HepG2 (cell line): ENCODE results near the gene PLEKHA5. TPM values are rescaled to one million over a fixed set of nuclear protein-coding genes. Genes with fewer than 3 reads are reported as not detected.

Experiments used
- ATAC-seq: fragments of 200-7000 bp; cut with Tn5 transposase; 3 replicates; pipeline ENCODE4 v1.9.1; 2020; ENCODE audit warnings: mild to moderate bottlenecking, moderate library complexity
- BruUV-seq: library from RNA; stranded (reverse); fragments of 400-500 nt; replicated peaks from 2 replicates; lab custom pipeline; 2021; lab: Mats Ljungman, UMichigan
- CTCF ChIA-PET: fragments of 300-600 bp; formaldehyde crosslinking; extraction: SDS; loops from one replicate; lab custom pipeline; 2021; ENCODE audit warnings: low total read pairs, inconsistent platforms, low intra/inter-chr PET ratio; lab: Yijun Ruan, JAX
- POLR2A ChIA-PET: fragments of 350-600 bp; sonication (Branson Sonifier 250); formaldehyde crosslinking; loops from one replicate; lab custom pipeline; 2020; ENCODE audit warnings: antibody characterized with exemption, inconsistent platforms; lab: Yijun Ruan, JAX
- DNase-seq: peaks from one replicate; pipeline ENCODE4 v3.0.0-alpha.2; 2015; ENCODE audit warnings: low spot score
- FAIRE-seq: peaks from 3 replicates; lab custom pipeline; 2011; peaks lifted over from hg19 to GRCh38; lab: Jason Lieb, UNC
- H2AFZ ChIP-seq: one replicate; pipeline ENCODE4 v1.6.1; 2011; ENCODE audit warnings: low read length, inconsistent platforms
- H3K27ac ChIP-seq: fragments of 300-600 bp; 3 replicates; pipeline ENCODE4 v1.8.0; 2011; ENCODE audit warnings: mixed run types, mild to moderate bottlenecking, mixed read lengths, low read length, inconsistent platforms; ENCODE audit not compliant: insufficient read depth; ENCODE audit errors: extremely low read length
- H3K27me3 ChIP-seq, 2 experiments: fragments of 200-600 bp in 1 of 2; 2 replicates in 1 of 2; 3 replicates in 1 of 2; pipeline versions ENCODE4 v1.6.0 to v1.8.0; 2011; ENCODE audit warnings: low read length in 2 of 2, mild to moderate bottlenecking in 2 of 2, moderate library complexity in 2 of 2, inconsistent platforms in 1 of 2; ENCODE audit not compliant: insufficient read depth in 2 of 2, control insufficient read depth in 1 of 2
- H3K36me3 ChIP-seq, 2 experiments: fragments of 200-600 bp in 1 of 2; replicated peaks in 1 of 2; 2 replicates in 1 of 2; 3 replicates in 1 of 2; pipeline versions ENCODE4 v1.5.1 to v1.8.0; 2011; ENCODE audit warnings: low read length in 2 of 2, inconsistent platforms in 1 of 2; ENCODE audit not compliant: insufficient read depth in 2 of 2, control insufficient read depth in 1 of 2
- H3K4me1 ChIP-seq: 2 replicates; pipeline ENCODE4 v1.5.1; 2012; ENCODE audit warnings: low read length, inconsistent platforms; ENCODE audit not compliant: insufficient read depth
- H3K4me2 ChIP-seq: 2 replicates; pipeline ENCODE4 v1.6.0; 2011; ENCODE audit warnings: low read depth, low read length, inconsistent platforms
- H3K4me3 ChIP-seq, 3 experiments: fragments of 200-600 bp in 1 of 3; sonication (generic), shearing (Covaris generic) in 1 of 3; replicated peaks in 1 of 3; 2 replicates each; pipeline ENCODE4 v1.5.1; 2011 to 2016; ENCODE audit warnings: low read length in 3 of 3, inconsistent platforms in 2 of 3, low read depth in 2 of 3, mild to moderate bottlenecking in 2 of 3, control low read depth in 1 of 3, mixed read lengths in 1 of 3; ENCODE audit not compliant: insufficient read depth in 1 of 3
- H3K79me2 ChIP-seq: one replicate; pipeline ENCODE4 v1.6.1; 2011; ENCODE audit warnings: low read length, inconsistent platforms; ENCODE audit not compliant: insufficient read depth
- H3K9ac ChIP-seq: 2 replicates; pipeline ENCODE4 v1.6.0; 2011; ENCODE audit warnings: mild to moderate bottlenecking, low read depth, low read length, inconsistent platforms; ENCODE audit not compliant: insufficient read depth
- H3K9me3 ChIP-seq: 2 replicates; pipeline ENCODE4 v1.5.1; 2012; ENCODE audit warnings: mild to moderate bottlenecking, low read length
- H4K20me1 ChIP-seq: 2 replicates; pipeline ENCODE4 v1.6.0; 2011; ENCODE audit warnings: inconsistent platforms, mild to moderate bottlenecking, low read length, moderate library complexity; ENCODE audit not compliant: insufficient read depth
- ELF1 ChIP-seq: sonication (generic); formaldehyde crosslinking; IDR thresholded peaks from 2 replicates; pipeline ENCODE4 v1.4.0; 2020; ENCODE audit warnings: missing genetic modification reagents
- GATAD2A ChIP-seq: IDR thresholded peaks from 2 replicates; pipeline ENCODE4 v1.6.1; 2016
- HHEX ChIP-seq: IDR thresholded peaks from 2 replicates; pipeline ENCODE4 v1.6.1; 2016; ENCODE audit warnings: control low read depth
- KLF16 ChIP-seq, 2 experiments: sonication (generic) in 1 of 2; formaldehyde crosslinking in 1 of 2; IDR thresholded peaks; 2 replicates each; pipeline versions ENCODE4 v1.6.1 to v1.8.0; 2016 to 2023; ENCODE audit warnings: missing genetic modification reagents in 2 of 2, missing compliant biosample characterization in 1 of 2
- MXI1 ChIP-seq: IDR thresholded peaks from 3 replicates; pipeline ENCODE4 v1.6.1; 2012; ENCODE audit warnings: low read depth, low read length, inconsistent platforms, borderline replicate concordance
- MYNN ChIP-seq: sonication (generic); formaldehyde crosslinking; IDR thresholded peaks from 2 replicates; pipeline ENCODE4 v1.4.0; 2020; ENCODE audit warnings: mild to moderate bottlenecking, low read depth, missing genetic modification reagents
- PCBP2 ChIP-seq: fragments of 200-400 bp; formaldehyde crosslinking; optimal IDR thresholded peaks from 2 replicates; pipeline ENCODE3; 2018; ENCODE audit warnings: low read length, low read depth; ENCODE audit not compliant: poor library complexity, severe bottlenecking
- REPIN1 ChIP-seq: sonication (generic); formaldehyde crosslinking; IDR thresholded peaks from 2 replicates; pipeline ENCODE4 v1.8.0; 2022; ENCODE audit warnings: missing genetic modification reagents, low read depth, mild to moderate bottlenecking, borderline replicate concordance
- TMF1 ChIP-seq: sonication (generic); formaldehyde crosslinking; IDR thresholded peaks from 2 replicates; pipeline ENCODE4 v1.8.1; 2022; ENCODE audit warnings: low read depth, missing genetic modification reagents
- YEATS2 ChIP-seq: sonication (generic); formaldehyde crosslinking; IDR thresholded peaks from 2 replicates; pipeline ENCODE4 v1.4.0; 2020; ENCODE audit warnings: missing genetic modification reagents, borderline replicate concordance
- ZNF367 ChIP-seq: sonication (generic); formaldehyde crosslinking; IDR thresholded peaks from 2 replicates; pipeline ENCODE4 v1.4.0; 2020; ENCODE audit warnings: missing genetic modification reagents, borderline replicate concordance
- WGBS: methylation state at CpG from one replicate; pipeline ENCODE4 v1.1.6; 2017; ENCODE audit warnings: low lambda C conversion rate; 5-methylcytosine and 5-hydroxymethylcytosine counted together
- in situ Hi-C: cut with HindIII; loops from 2 replicates; pipeline ENCODE4 v1.10.0; 2017; ENCODE audit warnings: low pct_unique_long_range_greater_than_20kb; ENCODE audit not compliant: extremely low pct_ligation_motif_present
- intact Hi-C: fragments of 100-400 bp; cut with micrococcal nuclease; formaldehyde crosslinking; loops from one replicate; pipeline ENCODE4 v1.10.0; 2022; ENCODE audit not compliant: unreplicated experiment
- polyA plus RNA-seq, 8 experiments: library from polyadenylated mRNA; depleted of rRNA in 3 of 8; stranded (reverse) in 7 of 8; unstranded in 1 of 8; fragments of >200 nt; fragmentation: Illumina TruSeq in 4 of 8; extraction: Trizol in 4 of 8; gene quantifications; 2 replicates each; pipeline versions ENCODE4 v1.2.1 to v1.2.3, GENCODE V29; 2011 to 2016; ENCODE audit warnings: low read depth in 4 of 8, missing spikeins in 1 of 8, mixed read lengths in 1 of 8; ENCODE audit not compliant: insufficient read depth in 1 of 8
- total RNA-seq, 5 experiments: library from RNA; depleted of rRNA; stranded (reverse); fragments of >200 nt; fragmentation: Illumina TruSeq; extraction: Trizol; gene quantifications; 2 replicates each; pipeline ENCODE4 v1.2.3, GENCODE V29; 2016; ENCODE audit warnings: low read depth in 1 of 5
- TF ChIP-seq, protein P1 (sequence below): sonication (generic); formaldehyde crosslinking; IDR thresholded peaks from 2 replicates; pipeline ENCODE4 v1.5.1; 2020; ENCODE audit warnings: mild to moderate bottlenecking, missing genetic modification reagents, moderate library complexity

The PLEKHA5 gene
- total and polyA plus RNA-seq, 2 of the 13 experiments (the other 11 are each of a cell fraction or from before 2014, with no cell fraction given): 4.2 to 15.4 TPM

GRCh38 chr12:19203013-19203412 lies 73.5 kb downstream of the PLEKHA5 start:
- no peaks in the 10 kb centered on the region for H3K79me2 ChIP-seq
- no peaks in the 10 kb centered on the region; the same call in 1 of the 2 replicates for H3K4me1 ChIP-seq
- H3K27ac ChIP-seq: no peak overlapping the region
- intact Hi-C loops (no loop called here), in situ Hi-C loops (no loop called here)
- no peaks in the 10 kb centered on the region for H3K27me3 ChIP-seq
- no TSS peak for BruUV-seq
- no peak overlapping the region for H3K4me3 ChIP-seq
- no peak overlapping the region for H3K4me2 ChIP-seq
- FAIRE-seq (no peak), ATAC-seq (no peak), DNase-seq (no peak)
- POLR2A ChIA-PET: no interaction called here
- H4K20me1 ChIP-seq: no peaks in the 10 kb centered on the region
- no peak overlapping the region for H3K9ac ChIP-seq
- no peaks in the 10 kb centered on the region for H3K9me3 ChIP-seq
- WGBS: 100% methylated on average over 1 of the region's 1 CpG
- TF ChIP-seq KLF16 (CRISPR knock-in tag; IDR thresholded peaks at IDR 0.05) (no peak), ELF1 (CRISPR knock-in tag) (no peak), TMF1 (CRISPR knock-in tag) (no peak), MXI1 (no peak), GATAD2A (CRISPR knock-in tag) (no peak), PCBP2 (no peak), MYNN (CRISPR knock-in tag) (no peak), ZNF367 (CRISPR knock-in tag) (no peak), YEATS2 (CRISPR knock-in tag) (no peak), REPIN1 (CRISPR knock-in tag) (no peak), HHEX (CRISPR knock-in tag) (no peak)
- TF ChIP-seq, protein P1, sequence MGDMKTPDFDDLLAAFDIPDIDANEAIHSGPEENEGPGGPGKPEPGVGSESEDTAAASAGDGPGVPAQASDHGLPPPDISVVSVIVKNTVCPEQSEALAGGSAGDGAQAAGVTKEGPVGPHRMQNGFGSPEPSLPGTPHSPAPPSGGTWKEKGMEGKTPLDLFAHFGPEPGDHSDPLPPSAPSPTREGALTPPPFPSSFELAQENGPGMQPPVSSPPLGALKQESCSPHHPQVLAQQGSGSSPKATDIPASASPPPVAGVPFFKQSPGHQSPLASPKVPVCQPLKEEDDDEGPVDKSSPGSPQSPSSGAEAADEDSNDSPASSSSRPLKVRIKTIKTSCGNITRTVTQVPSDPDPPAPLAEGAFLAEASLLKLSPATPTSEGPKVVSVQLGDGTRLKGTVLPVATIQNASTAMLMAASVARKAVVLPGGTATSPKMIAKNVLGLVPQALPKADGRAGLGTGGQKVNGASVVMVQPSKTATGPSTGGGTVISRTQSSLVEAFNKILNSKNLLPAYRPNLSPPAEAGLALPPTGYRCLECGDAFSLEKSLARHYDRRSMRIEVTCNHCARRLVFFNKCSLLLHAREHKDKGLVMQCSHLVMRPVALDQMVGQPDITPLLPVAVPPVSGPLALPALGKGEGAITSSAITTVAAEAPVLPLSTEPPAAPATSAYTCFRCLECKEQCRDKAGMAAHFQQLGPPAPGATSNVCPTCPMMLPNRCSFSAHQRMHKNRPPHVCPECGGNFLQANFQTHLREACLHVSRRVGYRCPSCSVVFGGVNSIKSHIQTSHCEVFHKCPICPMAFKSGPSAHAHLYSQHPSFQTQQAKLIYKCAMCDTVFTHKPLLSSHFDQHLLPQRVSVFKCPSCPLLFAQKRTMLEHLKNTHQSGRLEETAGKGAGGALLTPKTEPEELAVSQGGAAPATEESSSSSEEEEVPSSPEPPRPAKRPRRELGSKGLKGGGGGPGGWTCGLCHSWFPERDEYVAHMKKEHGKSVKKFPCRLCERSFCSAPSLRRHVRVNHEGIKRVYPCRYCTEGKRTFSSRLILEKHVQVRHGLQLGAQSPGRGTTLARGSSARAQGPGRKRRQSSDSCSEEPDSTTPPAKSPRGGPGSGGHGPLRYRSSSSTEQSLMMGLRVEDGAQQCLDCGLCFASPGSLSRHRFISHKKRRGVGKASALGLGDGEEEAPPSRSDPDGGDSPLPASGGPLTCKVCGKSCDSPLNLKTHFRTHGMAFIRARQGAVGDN (CRISPR knock-in tag): no peak
- CTCF ChIA-PET: no interaction called here
- H3K36me3 ChIP-seq: no peaks in the 10 kb centered on the region
- no peak overlapping the region for H2AFZ ChIP-seq
